Measurements from ENCODE around the gene CHMP5. TPM values are rescaled to one million over a fixed set of nuclear protein-coding genes. Genes with fewer than 3 reads are reported as not detected.

Gene CHMP5
- polyA plus RNA-seq, 1 donor (not counting 4 experiments of a cell fraction or from before 2014, with no cell fraction given): 132 TPM

- Histone ChIP-seq H3K4me2 (ENCODE audit: control insufficient read depth, extremely low read depth, insufficient read depth, low read depth, low read length) (no peak overlapping the region), H4K20me1 (ENCODE audit: control insufficient read depth, extremely low read depth, insufficient read depth, low read length) (no peaks in the 10 kb centered on the region), H3K79me2 (ENCODE audit: control insufficient read depth, insufficient read depth, low read length) (no peaks in the 10 kb centered on the region), H3K9ac (ENCODE audit: control insufficient read depth, extremely low read depth, insufficient read depth, low read length) (no peak overlapping the region), H3K36me3 (ENCODE audit: control insufficient read depth in 2 of 2, extremely low read depth in 1 of 2, insufficient read depth in 2 of 2, low read length in 2 of 2) (no peaks in the 10 kb centered on the region), H3K4me1 (ENCODE audit: control insufficient read depth, extremely low read depth, insufficient read depth, low read length) (no peaks in the 10 kb centered on the region), H2AFZ (ENCODE audit: control insufficient read depth, low read length) (no peak overlapping the region), H3K27me3 (ENCODE audit: control insufficient read depth, extremely low read depth, insufficient read depth, low read length) (no peaks in the 10 kb centered on the region), H3K27ac (ENCODE audit: control insufficient read depth, insufficient read depth, low read length) (no peak overlapping the region), H3K9me1 (ENCODE audit: control insufficient read depth, extremely low read depth, insufficient read depth, low read length) (no peaks in the 10 kb centered on the region), H3K4me3 (ENCODE audit: control insufficient read depth in 2 of 3, extremely low read depth in 1 of 3, insufficient read depth in 2 of 3, low read depth in 1 of 3, low read length in 3 of 3) (no peak overlapping the region), H3K9me3 (ENCODE audit: control insufficient read depth, low read depth, low read length) (no peaks in the 10 kb centered on the region)
- DNase-seq (ENCODE audit: low read depth, low spot score): no peak
- TF ChIP-seq EZH2 (IDR thresholded peaks at IDR 0.05; ENCODE audit: low read length) (no peak), CTCF (optimal IDR thresholded peaks at IDR 0.05 in 1 of 3, IDR thresholded peaks at IDR 0.05 in 1 of 3, conservative IDR thresholded peaks at IDR 0.05 in 1 of 3; ENCODE audit: extremely low read depth in 1 of 3, insufficient read depth in 2 of 3, low read length in 3 of 3) (no peak)
- dilution Hi-C loops (cut with MboI; ENCODE audit: extremely low pct_ligation_motif_present, low sequenced_read_pairs): no loop called here
- no peak for FAIRE-seq
These were observed 22.2 kb upstream of the CHMP5 start for GRCh38 chr9:33242609-33243134.

- Histone ChIP-seq H3K79me2 (ENCODE audit: control insufficient read depth, insufficient read depth, low read length) (no peaks in the 10 kb centered on the region), H4K20me1 (ENCODE audit: control insufficient read depth, extremely low read depth, insufficient read depth, low read length) (no peaks in the 10 kb centered on the region), H3K9me1 (ENCODE audit: control insufficient read depth, extremely low read depth, insufficient read depth, low read length) (no peaks in the 10 kb centered on the region), H3K9me3 (ENCODE audit: control insufficient read depth, low read depth, low read length) (no peaks in the 10 kb centered on the region), H3K36me3 (ENCODE audit: control insufficient read depth in 2 of 2, extremely low read depth in 1 of 2, insufficient read depth in 2 of 2, low read length in 2 of 2) (peaks cover under 1 to 2% of the 10 kb centered on the region in 2 experiments), H3K27me3 (ENCODE audit: control insufficient read depth, extremely low read depth, insufficient read depth, low read length) (no peaks in the 10 kb centered on the region), H3K4me1 (ENCODE audit: control insufficient read depth, extremely low read depth, insufficient read depth, low read length) (no peaks in the 10 kb centered on the region), H3K27ac (ENCODE audit: control insufficient read depth, insufficient read depth, low read length) (no peak overlapping the region), H3K4me3 (ENCODE audit: control insufficient read depth in 2 of 3, extremely low read depth in 1 of 3, insufficient read depth in 2 of 3, low read depth in 1 of 3, low read length in 3 of 3) (no peak overlapping the region), H3K9ac (ENCODE audit: control insufficient read depth, extremely low read depth, insufficient read depth, low read length) (no peak overlapping the region), H2AFZ (ENCODE audit: control insufficient read depth, low read length) (no peak overlapping the region), H3K4me2 (ENCODE audit: control insufficient read depth, extremely low read depth, insufficient read depth, low read depth, low read length) (no peak overlapping the region)
- FAIRE-seq (no peak), DNase-seq (ENCODE audit: low read depth, low spot score) (no peak)
- no peak for TF ChIP-seq EZH2 (IDR thresholded peaks at IDR 0.05; ENCODE audit: low read length)
- no peak for TF ChIP-seq CTCF (optimal IDR thresholded peaks at IDR 0.05 in 1 of 3, IDR thresholded peaks at IDR 0.05 in 1 of 3, conservative IDR thresholded peaks at IDR 0.05 in 1 of 3; ENCODE audit: extremely low read depth in 1 of 3, insufficient read depth in 2 of 3, low read length in 3 of 3)
- dilution Hi-C loops (cut with MboI; ENCODE audit: extremely low pct_ligation_motif_present, low sequenced_read_pairs): no loop called here
These were observed 20.6 kb upstream of the CHMP5 start for GRCh38 chr9:33244137-33244784.
